Mesodermal cell (in vitro differentiated cells): ENCODE results near the gene CALML4.
"Not testable (repeated sequence)": the region's sequence is repeated elsewhere in the genome, so short reads cannot be mapped to it uniquely, and the experiment has no call there.

Source experiments
- H3K27ac ChIP-seq: 2 replicates; pipeline ENCODE4 v1.7.0; 2013; ENCODE audit warnings: mild to moderate bottlenecking, low read depth, low read length, moderate library complexity; ENCODE audit not compliant: severe bottlenecking
- H3K36me3 ChIP-seq: 2 replicates; pipeline ENCODE4 v1.7.1; 2013; ENCODE audit warnings: mild to moderate bottlenecking, low read length, moderate library complexity; ENCODE audit not compliant: control insufficient read depth, insufficient read depth
- H3K4me1 ChIP-seq: one replicate; pipeline ENCODE4 v1.7.1; 2013; ENCODE audit warnings: mild to moderate bottlenecking, low read length; ENCODE audit not compliant: insufficient read depth, control insufficient read depth, poor library complexity, severe bottlenecking
- H3K4me3 ChIP-seq: 2 replicates; pipeline ENCODE4 v1.7.0; 2013; ENCODE audit warnings: low read length, control low read depth, mild to moderate bottlenecking; ENCODE audit not compliant: insufficient read depth, poor library complexity, severe bottlenecking; ENCODE audit errors: extremely low read depth
- H3K9me3 ChIP-seq: 2 replicates; pipeline ENCODE4 v1.7.1; 2013; ENCODE audit warnings: mild to moderate bottlenecking, low read length, moderate library complexity; ENCODE audit not compliant: control insufficient read depth
- WGBS, 2 experiments: methylation state at CpG; one replicate each; pipeline ENCODE4 v1.1.5; 2013; ENCODE audit warnings: missing lambda C conversion rate in 2 of 2; ENCODE audit not compliant: insufficient coverage in 2 of 2; 5-methylcytosine and 5-hydroxymethylcytosine counted together

Gene CALML4

DNA sequence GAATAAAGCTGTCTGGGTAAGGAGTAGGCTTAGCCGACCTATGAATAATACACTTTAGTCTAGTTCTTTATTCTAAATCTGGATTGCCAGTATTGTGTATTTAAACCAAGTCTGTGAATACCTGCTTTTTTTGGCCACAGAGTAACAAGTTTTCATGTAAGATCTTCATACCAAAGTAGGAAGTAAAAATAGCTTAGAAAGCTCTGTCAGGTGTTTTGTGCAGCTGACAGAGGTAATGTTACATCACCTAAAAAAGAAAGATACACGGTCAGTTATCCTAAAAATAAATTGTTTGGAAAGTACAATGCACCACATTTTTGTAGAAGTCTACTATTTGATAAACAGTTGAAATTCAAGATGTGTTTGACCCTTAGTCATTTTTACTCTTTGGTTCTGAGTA is 16.5 kb downstream of the CALML4 start:
- Histone ChIP-seq H3K4me3 (no peak overlapping the region), H3K36me3 (peaks cover 71% of the 10 kb centered on the region), H3K4me1 (no peaks in the 10 kb centered on the region), H3K9me3 (no peaks in the 10 kb centered on the region), H3K27ac (no peak overlapping the region)
- no CpG with 5 or more reads among the region's 2 CpGs for WGBS, 2 experiments

- no peaks in the 10 kb centered on the region for H3K9me3 ChIP-seq
- H3K36me3 ChIP-seq, result peaks cover 65% of the 10 kb centered on the region
- no peaks in the 10 kb centered on the region for H3K4me1 ChIP-seq
- 97 to 100% methylated on average over 4 to 6 of the region's 9 CpGs for WGBS, 2 experiments
- no peak overlapping the region for H3K27ac ChIP-seq
- H3K4me3 ChIP-seq, result no peak overlapping the region
Observed at GRCh38 chr15:68187559-68187958, 17.6 kb downstream of the CALML4 start.

- Histone ChIP-seq H3K9me3 (no peaks in the 10 kb centered on the region), H3K4me3 (no peak overlapping the region), H3K36me3 (peaks cover 59% of the 10 kb centered on the region), H3K4me1 (no peaks in the 10 kb centered on the region), H3K27ac (no peak overlapping the region)
- WGBS, 2 experiments, result 100% methylated on average over 1 of the region's 5 CpGs; no CpG with 5 or more reads in 1 of the 2 experiments
Observed at GRCh38 chr15:68186671-68187397, 18.3 kb downstream of the CALML4 start.

DNA sequence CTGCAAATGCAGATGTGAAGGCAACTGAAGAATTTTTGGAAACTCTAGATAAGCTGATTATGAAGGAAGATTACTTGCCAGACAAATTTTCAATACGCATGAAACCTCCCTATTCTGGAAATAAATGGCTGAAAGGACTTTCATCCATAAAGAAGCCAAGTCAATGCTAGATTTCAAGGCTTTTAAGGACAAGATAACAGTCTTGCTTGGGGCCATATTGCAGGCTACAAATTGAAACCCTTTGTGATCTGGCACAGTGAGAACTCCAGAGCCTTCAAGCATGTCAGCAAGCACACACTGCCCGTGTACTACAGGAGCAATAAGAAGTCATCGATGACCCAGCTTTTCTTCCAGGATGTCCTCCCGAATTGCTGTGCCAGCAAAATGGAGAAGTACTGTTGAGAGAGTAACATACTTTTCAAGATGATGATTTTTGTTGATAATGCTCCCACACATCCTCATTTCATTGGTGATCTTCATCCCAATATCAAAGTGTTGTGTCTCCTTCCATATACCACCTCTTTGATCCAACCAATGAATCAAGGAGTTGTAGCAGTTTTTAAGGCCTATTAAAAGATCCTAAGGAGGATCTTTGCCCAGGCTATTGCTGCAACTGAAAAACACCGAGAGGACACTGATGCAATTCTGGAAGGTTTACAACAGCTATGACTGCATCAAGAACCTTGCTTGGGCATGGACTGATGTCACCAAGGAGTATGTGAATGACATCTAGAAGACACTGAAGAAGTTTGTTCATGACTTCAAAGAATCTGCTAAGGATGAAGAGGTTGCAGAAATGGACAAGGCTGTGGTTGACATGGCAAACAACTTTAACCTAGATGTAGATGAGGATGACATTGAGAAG is 20.3 kb downstream of the CALML4 start:
- H3K27ac ChIP-seq, result no peak overlapping the region
- H3K36me3 ChIP-seq, result peaks cover 79% of the 10 kb centered on the region
- H3K9me3 ChIP-seq, result no peaks in the 10 kb centered on the region
- no peaks in the 10 kb centered on the region for H3K4me1 ChIP-seq
- WGBS, 2 experiments, result 99 to 100% methylated on average over 3 of the region's 5 CpGs
- H3K4me3 ChIP-seq, result no peak overlapping the region

DNA sequence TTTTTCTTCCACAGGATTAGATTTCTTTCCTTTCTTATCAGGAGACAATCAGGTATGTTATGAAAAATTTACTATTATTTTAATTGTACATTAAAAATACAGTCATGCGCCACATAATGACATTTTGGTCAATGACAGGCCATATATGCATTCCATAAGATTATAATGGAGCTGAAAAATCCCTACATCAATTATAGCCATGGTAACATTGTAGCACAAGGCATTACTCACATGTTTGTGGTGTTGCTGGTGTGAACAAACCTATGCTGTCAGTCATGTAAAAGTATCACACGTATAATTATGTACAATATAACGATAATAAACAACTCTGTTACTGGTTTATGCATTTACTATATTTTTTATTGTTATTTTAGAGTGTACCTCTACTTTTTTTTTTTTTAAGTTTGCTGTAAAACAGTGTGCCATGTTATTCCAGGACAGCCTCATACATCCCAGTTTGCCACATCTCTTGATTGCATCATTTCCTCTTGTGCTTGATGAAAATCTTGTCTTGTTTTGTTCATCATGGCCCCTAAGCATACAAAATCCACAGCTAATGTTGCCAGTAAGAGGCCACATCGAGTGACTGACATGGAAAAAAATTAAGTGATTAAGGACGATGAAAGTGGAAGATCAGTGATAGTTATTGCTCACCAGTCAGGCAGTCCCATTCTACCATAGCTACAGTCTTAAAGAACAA is 21.4 kb downstream of the CALML4 start:
- Histone ChIP-seq H3K9me3 (no peaks in the 10 kb centered on the region), H3K27ac (no peak overlapping the region), H3K4me1 (no peaks in the 10 kb centered on the region), H3K4me3 (no peak overlapping the region), H3K36me3 (peaks cover 73% of the 10 kb centered on the region)
- WGBS, 2 experiments, result no CpG with 5 or more reads among the region's 5 CpGs

DNA sequence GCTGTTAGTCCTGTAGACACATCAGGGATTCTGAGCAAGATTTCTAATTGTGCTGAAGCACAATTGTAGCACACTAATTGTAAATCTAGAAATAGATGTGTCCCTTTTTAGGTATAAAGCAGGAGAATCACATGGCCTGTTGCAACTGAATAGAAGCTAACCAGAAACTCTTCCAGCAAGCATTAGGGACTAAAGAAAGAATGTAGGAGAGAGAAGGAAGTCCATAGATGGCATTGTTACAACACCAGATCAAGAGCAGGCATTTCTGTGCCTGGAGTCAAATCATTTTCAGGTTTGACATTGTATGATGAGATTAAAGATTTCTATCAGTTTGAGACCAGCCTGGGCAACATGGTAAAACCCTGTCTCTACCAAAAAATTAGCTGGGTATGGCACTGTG is 27.4 kb downstream of the CALML4 start:
- Histone ChIP-seq H3K4me1 (no peaks in the 10 kb centered on the region), H3K4me3 (no peak overlapping the region), H3K9me3 (no peaks in the 10 kb centered on the region), H3K36me3 (peaks cover 59% of the 10 kb centered on the region), H3K27ac (no peak overlapping the region)

DNA sequence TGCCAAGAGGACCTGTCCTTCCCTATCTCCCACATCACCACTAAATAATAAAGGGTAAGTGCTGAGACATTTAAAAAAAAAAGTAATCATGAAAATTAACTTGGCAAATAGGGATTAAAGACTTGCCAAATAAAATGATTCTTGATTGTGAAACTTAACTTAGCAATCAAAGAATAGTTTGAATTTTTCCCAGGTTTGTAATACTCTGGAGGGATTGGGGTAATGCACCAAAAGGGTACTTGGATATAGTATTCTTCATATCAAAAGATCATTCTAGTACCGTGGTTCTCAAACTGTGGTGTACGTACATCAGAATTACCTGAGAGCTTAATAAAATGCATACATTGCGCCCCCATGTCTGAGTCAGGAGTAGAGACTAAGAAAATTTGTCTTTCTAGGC is 28.5 kb downstream of the CALML4 start:
- H3K4me3 ChIP-seq, result no peak overlapping the region

GRCh38 chr15:68175526-68175925 is 29.6 kb downstream of the CALML4 start:
- Histone ChIP-seq H3K4me3 (no peak overlapping the region), H3K4me1 (no peaks in the 10 kb centered on the region), H3K9me3 (no peaks in the 10 kb centered on the region), H3K36me3 (peaks cover 47% of the 10 kb centered on the region), H3K27ac (no peak overlapping the region)
- 80% methylated on average over 1 of the region's 2 CpGs; no CpG with 5 or more reads in 1 of the 2 experiments for WGBS, 2 experiments

More for the DNA sequence above, 28.5 kb downstream of the CALML4 start:
- Histone ChIP-seq H3K36me3 (peaks cover 57% of the 10 kb centered on the region), H3K9me3 (no peaks in the 10 kb centered on the region), H3K4me1 (no peaks in the 10 kb centered on the region), H3K27ac (no peak overlapping the region)
- WGBS, 2 experiments, result 100% methylated on average over 2 of the region's 3 CpGs

- Histone ChIP-seq H3K27ac (no peak overlapping the region), H3K4me3 (no peak overlapping the region), H3K4me1 (no peaks in the 10 kb centered on the region), H3K9me3 (no peaks in the 10 kb centered on the region), H3K36me3 (peaks cover 44% of the 10 kb centered on the region)
- 92 to 93% methylated on average over 2 to 3 of the region's 4 CpGs for WGBS, 2 experiments
Observed at GRCh38 chr15:68173119-68173518, 32.0 kb downstream of the CALML4 start.

DNA sequence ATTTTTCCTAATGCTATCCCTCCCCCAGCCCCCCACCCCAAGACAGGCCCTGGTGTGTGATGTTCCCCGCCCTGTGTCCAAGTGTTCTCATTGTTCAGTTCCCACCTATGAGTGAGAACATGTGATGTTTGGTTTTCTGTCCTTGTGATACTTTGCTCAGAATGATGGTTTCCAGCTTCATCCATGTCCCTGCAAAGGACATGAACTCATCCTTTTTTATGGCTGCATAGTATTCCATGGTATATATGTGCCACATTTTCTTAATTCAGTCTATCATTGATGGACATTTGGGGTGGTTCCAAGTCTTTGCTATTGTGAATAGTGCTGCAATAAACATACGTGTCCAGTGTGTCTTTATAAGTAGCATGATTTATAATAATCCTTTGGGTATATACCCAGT is 33.1 kb downstream of the CALML4 start:
- H3K36me3 ChIP-seq, result peaks cover 37% of the 10 kb centered on the region
- H3K9me3 ChIP-seq, H3K4me1 ChIP-seq, H3K27ac ChIP-seq, H3K4me3 ChIP-seq: not testable (repeated sequence)
- no CpG with 5 or more reads among the region's 2 CpGs for WGBS, 2 experiments
